ENCODE measurements around the gene CPNE6. TPM values are rescaled to one million over a fixed set of nuclear protein-coding genes. Genes with fewer than 3 reads are reported as not detected.

CPNE6 gene
- total RNA-seq, 1 experiment from 2014 or later = not detected

DNA sequence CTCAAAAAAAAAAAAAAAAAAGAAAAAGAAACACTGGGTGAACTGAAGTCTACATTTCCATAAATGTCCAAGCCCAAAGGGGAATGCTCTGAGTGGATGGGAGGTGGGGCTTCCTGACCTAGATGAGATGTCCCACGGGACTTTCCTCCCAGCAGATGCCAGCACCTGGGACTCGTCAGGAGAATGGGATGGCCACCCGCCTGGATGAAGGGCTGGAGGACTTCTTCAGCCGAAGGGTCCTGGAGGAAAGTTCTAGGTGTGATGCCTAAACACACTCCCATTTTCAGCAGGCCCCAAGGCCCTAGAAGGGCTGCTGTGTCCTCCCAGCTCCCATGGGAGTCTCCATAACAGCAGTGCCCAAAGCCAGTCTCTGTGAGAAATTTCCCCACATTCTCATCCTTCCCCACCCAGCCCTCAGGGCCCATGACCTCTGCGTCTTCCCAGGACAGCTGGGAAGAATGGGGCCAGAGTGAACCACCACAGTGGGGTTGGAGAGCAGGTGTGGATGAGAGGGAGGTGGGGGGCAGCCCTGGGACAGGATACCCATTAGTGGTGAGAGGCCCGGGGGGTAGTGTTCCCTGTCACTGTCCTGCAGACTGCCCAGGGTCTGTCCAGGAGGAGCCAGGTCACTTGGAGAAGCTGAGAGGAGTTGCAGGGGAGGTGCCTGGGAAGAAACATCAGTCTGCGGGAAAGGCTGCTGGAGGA is 7.1 kb upstream of the CPNE6 start:
- in situ Hi-C loops (cut with HindIII; ENCODE audit: low pct_unique_long_range_greater_than_20kb, low sequenced_read_pairs) = no loop called here

DNA sequence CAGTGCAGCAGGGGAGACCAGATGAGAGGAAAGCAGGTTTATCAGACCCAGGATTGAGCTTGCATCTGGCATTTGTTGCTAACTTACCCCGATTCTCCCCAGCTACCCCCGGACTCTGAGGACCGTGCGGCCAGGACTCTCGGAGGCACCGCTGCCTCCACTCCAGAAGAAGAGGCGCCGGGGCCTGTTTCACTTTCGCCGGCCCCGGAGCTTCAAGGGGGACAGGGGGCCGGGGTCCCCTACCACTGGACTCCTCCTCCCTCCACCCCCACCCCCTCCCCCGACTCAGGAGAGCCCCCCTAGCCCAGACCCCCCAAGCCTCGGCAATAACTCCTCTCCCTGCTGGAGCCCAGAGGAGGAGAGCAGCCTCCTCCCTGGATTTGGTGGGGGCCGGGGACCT is 6.5 kb upstream of the CPNE6 start:
- DNase-seq (ENCODE audit: low read depth, low spot score) = no peak
- in situ Hi-C loops (cut with HindIII; ENCODE audit: low pct_unique_long_range_greater_than_20kb, low sequenced_read_pairs) = no loop called here

More for the DNA sequence above, 7.1 kb upstream of the CPNE6 start:
- no peak for DNase-seq (ENCODE audit: low read depth, low spot score)

DNA sequence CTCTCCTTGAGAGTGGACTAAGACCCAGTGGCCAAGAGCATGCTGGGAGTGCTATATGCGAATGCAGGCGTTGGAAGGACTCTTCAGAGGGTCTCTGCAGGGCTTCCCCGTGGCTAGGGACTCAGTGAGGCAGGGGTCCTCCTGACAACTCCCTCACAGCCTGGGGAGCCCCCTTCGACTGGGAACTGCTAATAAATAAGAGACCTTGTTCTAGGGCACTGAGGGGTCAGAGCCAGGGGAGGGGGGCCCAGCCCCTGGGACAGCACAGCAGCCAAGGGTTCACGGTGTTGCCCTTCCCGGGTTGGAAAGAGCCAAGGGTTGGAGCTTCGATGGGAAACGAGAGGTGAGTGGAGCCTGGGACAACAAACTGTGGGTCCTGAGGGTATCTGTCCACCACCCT is 6.0 kb upstream of the CPNE6 start:
- no peak for DNase-seq (ENCODE audit: low read depth, low spot score)
- in situ Hi-C loops (cut with HindIII; ENCODE audit: low pct_unique_long_range_greater_than_20kb, low sequenced_read_pairs) = no loop called here

DNA sequence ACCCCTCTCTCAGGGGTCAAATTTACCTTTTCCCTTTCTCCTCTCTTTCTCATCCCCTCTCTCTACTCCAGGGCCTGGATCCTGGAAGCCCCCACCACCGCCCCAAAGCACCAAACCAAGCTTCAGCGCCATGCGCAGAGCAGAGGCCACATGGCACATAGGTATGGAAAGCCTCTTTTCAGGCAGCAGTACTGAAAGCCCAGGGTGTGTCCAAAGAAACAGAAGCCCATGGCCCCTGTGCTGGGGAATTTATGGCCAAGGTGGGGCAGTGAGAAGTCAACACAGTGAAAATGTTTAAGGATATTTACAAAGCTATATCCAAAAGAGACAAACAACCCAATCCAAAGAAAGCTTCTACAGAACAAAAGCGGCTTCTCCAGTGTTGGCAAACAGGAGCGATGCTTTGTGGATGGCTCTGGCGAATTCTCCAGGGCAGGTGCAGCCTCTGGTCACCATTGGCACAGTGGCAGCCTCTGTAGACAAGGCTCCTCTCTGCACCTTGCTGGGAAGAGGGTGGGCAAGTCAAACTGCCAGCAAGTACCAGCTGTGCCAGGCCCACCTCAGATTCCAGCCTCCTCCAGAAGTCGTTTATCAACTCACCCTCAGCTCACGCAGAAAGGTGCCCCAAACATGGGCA is 4.7 kb upstream of the CPNE6 start:
- DNase-seq (ENCODE audit: low read depth, low spot score) = no peak
- in situ Hi-C loops (cut with HindIII; ENCODE audit: low pct_unique_long_range_greater_than_20kb, low sequenced_read_pairs) = no loop called here

DNA sequence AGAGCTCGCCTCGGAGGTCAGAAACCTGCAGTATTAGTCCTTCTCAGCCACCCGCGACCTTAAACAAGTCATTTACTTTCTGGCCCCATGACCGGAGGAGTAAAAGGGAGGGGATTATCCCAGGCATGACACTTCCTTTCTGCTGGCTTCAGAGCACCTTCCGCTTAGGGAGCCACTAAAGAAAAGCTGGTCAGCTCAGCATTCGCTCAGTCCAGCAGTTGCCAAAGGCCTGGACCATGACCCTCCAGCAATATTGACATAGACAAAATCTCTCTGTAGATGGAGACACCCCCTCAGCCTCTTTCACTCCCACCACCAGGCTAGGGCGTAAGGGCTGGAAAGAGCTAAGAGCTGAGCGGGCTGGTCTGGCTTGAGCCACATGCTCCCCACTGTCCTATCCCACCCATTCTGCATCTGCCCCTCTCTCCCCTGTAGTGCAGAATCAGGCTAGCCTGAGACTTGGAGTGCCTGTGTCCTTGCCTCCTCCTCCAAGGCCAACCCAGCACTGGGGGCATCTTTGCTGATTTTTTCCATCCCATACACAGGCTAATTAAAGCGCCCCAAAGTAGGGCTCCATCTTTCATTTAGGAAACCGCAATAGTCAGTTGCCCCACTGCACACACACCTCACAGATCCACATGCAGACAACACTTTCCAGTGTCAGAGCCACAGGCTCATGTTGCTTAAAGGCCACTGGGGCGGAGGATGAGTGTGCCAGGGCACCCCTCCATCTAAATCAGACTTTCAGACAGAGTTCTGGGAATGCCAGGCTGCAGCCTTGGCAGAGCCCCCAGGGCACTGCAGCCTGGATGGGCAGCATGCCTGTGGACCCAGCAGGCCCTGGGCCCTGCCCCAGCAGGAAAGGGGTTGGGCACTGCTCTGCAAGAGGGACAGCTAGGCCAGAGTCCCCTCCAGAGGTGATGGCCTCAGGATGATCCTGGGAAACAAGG is 4.0 kb upstream of the CPNE6 start:
- DNase-seq (ENCODE audit: low read depth, low spot score) = no peak

DNA sequence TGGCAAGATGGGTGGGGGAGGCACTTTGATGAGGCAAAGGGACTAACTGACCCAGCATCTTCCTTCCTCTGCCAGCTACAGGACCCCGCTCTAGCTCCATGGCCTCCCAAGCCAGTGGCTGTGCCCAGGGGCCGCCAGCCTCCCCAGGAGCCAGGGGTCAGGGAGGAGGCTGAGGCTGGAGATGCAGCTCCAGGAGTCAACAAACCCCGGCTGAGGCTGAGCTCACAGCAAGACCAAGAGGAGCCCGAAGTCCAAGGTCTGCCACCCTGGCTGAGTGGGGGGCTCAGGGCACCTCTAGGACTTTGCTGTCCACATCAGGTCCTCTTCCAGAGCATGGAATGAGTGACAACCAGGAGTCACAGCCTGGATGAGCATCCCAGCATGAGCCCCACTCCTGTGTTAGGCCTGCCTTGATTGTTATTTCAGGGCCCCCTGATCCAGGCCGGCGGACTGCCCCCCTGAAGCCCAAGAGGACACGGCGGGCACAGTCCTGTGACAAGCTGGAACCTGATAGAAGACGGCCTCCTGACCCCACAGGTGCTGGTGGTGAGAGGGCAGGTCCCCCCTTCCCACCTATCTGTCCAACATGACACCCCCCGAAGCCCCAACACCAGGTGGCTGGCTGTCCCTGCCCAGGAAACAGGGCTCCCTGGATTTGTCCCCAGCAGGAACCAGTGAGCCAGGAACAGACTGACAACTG is 2.5 kb upstream of the CPNE6 start:
- no peak for DNase-seq (ENCODE audit: low read depth, low spot score)
- in situ Hi-C loops (cut with HindIII; ENCODE audit: low pct_unique_long_range_greater_than_20kb, low sequenced_read_pairs) = no loop called here

More for the DNA sequence above, 4.0 kb upstream of the CPNE6 start:
- in situ Hi-C loops (cut with HindIII; ENCODE audit: low pct_unique_long_range_greater_than_20kb, low sequenced_read_pairs) = no loop called here

DNA sequence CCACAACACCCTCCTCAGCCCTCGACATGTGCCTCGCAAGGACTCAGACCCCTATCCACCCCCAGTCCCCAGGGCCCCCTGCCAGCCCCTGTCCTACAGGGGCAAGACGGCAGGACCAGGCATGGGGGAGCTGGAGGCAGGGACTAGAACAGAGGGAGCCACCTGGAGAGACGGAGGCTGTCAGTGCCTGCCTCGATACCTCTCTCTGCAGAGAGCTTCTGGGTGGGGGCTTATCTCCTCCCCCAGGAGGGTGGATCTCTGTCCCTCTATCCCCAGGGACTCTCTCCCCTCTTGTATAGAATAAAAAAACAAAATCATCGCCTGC is 2.0 kb upstream of the CPNE6 start:
- in situ Hi-C loops (cut with HindIII; ENCODE audit: low pct_unique_long_range_greater_than_20kb, low sequenced_read_pairs) = no loop called here
- no peak for DNase-seq (ENCODE audit: low read depth, low spot score)

DNA sequence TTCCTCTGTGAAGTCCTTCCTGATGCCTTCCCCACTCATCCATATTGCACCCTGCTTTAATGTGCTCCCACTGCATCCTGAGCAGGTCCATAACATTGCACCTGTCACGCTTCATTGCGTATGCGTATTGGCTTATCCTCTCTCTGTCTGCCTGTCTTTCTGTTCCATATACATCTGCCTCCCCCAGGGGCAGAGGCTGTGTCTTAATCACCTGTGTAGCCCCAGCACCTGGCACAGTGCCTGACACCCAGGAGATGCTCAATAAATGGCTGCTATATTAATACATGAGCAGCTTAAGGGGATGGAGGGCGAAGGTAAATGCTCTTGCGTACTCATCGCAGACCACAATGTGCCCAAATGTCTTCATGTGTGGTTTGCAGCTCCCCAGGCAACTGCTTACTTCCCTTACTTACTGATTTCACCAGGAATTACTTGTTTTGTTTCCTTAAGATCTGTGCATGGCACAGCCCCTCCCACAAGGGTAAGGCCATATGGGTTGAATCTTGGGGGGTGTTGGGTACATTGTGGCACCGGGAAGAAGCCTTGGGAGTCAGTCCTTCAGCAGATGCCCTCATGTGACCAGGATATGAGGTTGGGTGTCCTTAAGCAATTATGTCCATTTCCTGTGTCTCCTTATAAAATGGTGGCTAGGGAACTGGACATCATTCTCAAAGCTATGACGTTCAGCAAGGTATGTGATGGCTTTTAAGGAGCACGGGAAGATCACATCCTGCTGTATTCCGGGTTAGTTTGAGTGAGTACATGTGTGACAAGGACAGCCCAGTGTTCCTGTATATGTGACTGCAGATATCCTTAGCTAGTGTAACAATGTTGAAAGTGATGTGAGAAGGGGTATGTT is 848 bp upstream of the CPNE6 start:
- in situ Hi-C loops (cut with HindIII; ENCODE audit: low pct_unique_long_range_greater_than_20kb, low sequenced_read_pairs) = no loop called here
- no peak for DNase-seq (ENCODE audit: low read depth, low spot score)

DNA sequence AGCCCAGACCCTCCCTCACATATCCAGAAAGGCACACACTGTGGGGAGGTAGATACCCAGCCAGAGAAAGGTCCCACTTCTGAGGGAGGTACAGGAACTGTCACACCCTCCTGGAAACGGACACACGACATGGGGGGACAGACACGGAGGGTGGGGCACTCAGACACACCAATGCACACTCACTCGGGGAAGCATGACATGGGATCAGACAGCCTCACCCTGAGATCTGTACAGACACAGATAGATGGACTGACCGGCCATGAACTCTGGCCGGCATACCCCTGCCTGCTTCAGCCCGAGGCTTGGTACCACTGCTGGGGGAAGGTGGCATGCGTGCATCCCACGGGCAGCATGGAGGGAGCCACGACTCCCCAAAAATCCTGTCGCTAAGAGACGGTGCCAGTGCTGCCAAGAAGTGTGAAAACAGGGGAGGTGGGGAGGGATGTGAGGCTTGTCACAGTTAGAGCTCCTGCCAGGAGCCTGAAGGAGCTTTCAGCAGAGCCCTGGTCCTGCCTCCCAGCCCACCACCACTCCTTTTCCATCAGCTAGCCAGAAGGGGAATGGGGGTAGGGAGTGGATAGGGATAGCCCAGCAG is 571 bp downstream of the CPNE6 start:
- DNase-seq (ENCODE audit: low read depth, low spot score) = no peak
- in situ Hi-C loops (cut with HindIII; ENCODE audit: low pct_unique_long_range_greater_than_20kb, low sequenced_read_pairs) = no loop called here

DNA sequence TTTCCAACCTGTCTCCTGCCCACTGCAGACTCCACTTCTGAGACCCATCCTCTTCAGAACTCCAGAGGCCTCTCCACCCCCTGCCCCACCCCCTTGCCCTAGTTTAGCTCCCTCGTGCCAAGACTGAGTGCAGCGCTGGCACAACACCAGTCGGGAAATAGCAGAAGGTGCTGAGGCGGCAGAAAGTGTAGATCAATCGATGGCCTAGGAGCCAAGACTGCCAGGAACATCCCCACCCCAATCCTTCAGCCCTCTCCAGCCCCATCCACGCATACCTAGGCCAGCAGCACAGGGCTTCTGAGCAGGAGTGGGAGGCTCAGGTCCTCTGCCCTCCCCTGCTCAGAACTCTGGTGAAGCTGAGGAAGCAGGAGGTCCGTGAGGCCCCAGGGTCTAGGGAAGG is 1.1 kb downstream of the CPNE6 start:
- in situ Hi-C loops (cut with HindIII; ENCODE audit: low pct_unique_long_range_greater_than_20kb, low sequenced_read_pairs) = no loop called here

DNA sequence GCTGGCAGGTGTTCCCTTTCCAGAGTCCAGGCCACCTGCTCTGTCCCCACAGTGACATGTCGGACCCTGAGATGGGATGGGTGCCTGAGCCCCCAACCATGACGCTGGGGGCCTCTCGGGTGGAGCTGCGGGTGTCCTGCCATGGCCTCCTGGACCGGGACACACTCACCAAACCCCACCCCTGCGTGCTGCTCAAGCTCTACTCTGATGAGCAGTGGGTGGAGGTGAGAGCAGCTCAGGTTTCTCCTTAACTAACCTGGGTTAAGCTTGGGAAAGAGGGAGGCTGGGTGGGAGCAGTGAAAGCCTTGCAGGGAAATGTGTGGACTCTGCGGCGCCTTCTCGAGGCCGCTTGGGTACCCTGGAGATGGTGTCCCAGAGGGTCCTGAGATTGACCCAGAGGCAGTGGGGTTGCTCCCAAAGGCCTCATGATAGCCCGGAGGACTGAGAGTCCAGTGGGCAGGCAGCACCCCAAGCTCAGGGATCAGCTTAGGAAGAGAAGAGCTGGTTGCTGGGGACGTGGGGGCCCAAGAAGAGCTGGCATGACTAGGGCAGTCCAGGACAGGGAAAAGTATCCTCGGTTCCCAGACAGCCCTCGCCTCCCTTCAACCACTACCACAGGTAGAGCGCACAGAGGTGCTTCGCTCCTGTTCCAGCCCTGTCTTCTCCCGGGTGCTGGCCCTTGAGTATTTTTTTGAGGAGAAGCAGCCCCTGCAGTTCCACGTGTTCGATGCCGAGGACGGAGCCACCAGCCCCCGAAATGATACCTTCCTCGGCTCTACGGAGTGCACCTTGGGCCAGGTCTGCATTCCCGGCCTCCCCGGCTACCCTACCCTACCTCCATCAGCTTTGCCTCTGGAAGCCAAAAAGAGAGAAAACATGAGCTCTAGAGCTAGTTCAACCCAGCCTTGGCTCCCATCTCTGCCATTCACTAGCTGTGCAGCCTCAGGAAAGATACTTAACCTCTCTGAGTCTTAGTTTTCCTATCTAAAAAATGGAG is 1.8 kb downstream of the CPNE6 start:
- DNase-seq (ENCODE audit: low read depth, low spot score) = no peak
- in situ Hi-C loops (cut with HindIII; ENCODE audit: low pct_unique_long_range_greater_than_20kb, low sequenced_read_pairs) = no loop called here

More for the DNA sequence above, 1.1 kb downstream of the CPNE6 start:
- DNase-seq (ENCODE audit: low read depth, low spot score) = no peak

DNA sequence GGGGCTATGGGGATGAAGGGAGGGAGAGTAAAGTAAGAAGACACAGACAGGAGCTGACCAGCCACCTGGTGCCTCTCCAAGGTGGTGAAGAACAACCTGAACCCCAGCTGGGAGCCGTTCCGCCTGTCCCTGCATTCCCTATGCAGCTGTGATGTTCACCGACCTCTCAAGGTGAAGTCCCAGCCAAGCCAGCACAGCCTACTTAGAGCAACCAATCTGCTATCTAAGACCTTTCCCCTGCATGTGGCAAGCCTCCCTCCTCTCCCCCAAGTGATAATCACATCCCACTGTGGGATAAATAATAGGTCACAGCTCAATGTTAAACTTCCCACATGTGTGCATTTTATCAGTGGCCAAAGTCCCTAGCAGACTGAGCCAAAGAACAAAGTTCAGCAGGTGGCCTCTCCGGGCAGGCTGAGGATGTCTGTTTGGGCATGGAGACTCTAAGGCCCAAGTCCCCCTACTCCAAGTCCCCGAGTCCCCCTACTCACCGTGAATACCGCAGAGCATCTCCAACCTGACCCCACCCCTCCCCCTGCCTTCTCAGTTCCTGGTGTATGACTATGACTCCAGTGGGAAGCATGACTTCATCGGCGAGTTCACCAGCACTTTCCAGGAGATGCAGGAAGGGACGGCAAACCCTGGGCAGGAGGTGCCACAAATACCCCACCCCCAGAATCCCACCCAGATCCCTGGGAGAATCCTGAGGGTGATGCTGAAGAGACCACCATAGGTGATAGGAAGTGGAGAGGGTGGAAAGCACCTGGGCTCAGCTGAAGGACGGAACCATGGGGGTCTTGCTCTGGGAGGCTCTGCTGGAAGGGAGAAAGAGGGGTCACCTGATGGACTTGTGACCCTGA is 3.5 kb downstream of the CPNE6 start:
- no peak for DNase-seq (ENCODE audit: low read depth, low spot score)
- in situ Hi-C loops (cut with HindIII; ENCODE audit: low pct_unique_long_range_greater_than_20kb, low sequenced_read_pairs) = no loop called here

DNA sequence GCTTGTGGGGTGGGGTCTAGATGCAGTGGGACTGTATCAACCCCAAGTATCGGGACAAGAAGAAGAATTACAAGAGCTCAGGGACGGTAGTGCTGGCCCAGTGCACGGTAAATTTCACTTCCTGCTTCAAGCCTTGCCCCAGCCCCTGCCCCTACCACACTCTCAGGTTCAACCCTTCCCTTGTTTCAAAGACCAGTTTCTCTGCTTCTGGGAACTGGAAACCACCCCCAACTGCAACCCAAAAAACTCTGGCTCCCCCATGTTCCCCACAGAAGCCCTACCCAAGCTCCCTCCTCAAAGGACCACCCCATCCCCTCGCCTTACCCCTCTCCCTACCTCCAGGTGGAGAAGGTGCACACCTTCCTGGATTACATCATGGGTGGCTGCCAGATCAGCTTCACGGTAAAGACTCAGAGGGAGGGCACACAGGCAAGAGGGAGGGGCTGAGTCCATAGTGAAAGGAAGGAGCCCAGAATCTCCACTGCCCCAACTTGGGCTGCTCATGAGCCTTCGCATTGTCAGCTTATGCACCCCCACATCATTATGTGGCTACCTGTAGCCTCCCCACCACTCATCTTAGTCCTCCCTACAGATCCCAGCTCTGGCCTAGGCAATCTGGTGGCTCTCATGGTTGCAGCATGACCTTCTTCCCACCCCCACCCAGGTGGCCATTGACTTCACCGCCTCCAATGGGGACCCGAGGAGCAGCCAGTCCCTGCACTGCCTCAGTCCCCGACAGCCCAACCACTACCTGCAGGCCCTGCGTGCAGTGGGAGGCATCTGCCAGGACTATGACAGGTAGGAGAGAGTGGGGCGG is 4.3 kb downstream of the CPNE6 start:
- in situ Hi-C loops (cut with HindIII; ENCODE audit: low pct_unique_long_range_greater_than_20kb, low sequenced_read_pairs) = no loop called here
- DNase-seq (ENCODE audit: low read depth, low spot score) = no peak

DNA sequence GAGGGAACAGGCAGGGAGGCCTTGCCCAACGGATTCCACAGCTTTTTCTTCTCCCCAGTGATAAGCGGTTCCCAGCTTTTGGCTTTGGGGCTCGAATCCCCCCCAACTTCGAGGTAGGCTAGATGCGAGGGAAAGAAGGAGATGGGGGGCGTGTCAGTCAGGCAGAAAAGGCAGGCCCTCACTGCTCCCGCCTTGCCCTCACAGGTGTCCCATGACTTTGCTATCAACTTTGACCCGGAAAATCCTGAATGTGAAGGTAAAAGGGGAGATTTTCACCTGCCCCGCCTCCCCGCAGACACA is 4.9 kb downstream of the CPNE6 start:
- no peak for DNase-seq (ENCODE audit: low read depth, low spot score)

More for the DNA sequence above, 4.9 kb downstream of the CPNE6 start:
- in situ Hi-C loops (cut with HindIII; ENCODE audit: low pct_unique_long_range_greater_than_20kb, low sequenced_read_pairs) = no loop called here

All from SK-MEL-5 (cell line).